ENCODE data around the gene GPC1. TPM values are rescaled to one million over a fixed set of nuclear protein-coding genes. Genes with fewer than 3 reads are reported as not detected.

The GPC1 gene
- total and polyA plus RNA-seq, 10 of the 15 experiments (the other 5 are each of a cell fraction or from before 2014, with no cell fraction given): 0.06 to 0.77 (median 0.23) TPM; not detected in 3

- H2AFZ ChIP-seq (ENCODE audit: control insufficient read depth, low read depth, low read length): no peak overlapping the region
- ATAC-seq: no peak
- WGBS (ENCODE audit: insufficient coverage, insufficient replicate concordance, low lambda C conversion rate, missing lambda C conversion rate): 45% methylated on average over 16 of the region's 20 CpGs
- no peak overlapping the region for H3K4me2 ChIP-seq (ENCODE audit: control insufficient read depth, insufficient read depth)
- in situ Hi-C loops (cut with MboI): no loop called here
- no peak overlapping the region for H3K9ac ChIP-seq (ENCODE audit: control insufficient read depth, insufficient read depth, low read length)
- H4K20me1 ChIP-seq (ENCODE audit: control insufficient read depth, insufficient read depth): no peaks in the 10 kb centered on the region
- ChIA-PET CTCF (interaction anchor here (0.5 kb wide), 1 partner anchor 391 kb away, joined by 3 read pairs; no protein-coding TSS in a partner anchor), SMC1A (ENCODE audit: uncharacterized antibody, unreplicated experiment) (no interaction called here), RAD21 (ENCODE audit: unreplicated experiment) (no interaction called here), POLR2A (no interaction called here)
- no TSS peak for BruUV-seq (replicated peaks)
- H3K27ac ChIP-seq (ENCODE audit: control insufficient read depth, insufficient read depth): no peak overlapping the region
- intact Hi-C loops (cut with micrococcal nuclease; ENCODE audit: unreplicated experiment): no loop called here
- H3K4me1 ChIP-seq (ENCODE audit: control insufficient read depth, insufficient read depth, low read length): no peaks in the 10 kb centered on the region
- no peaks in the 10 kb centered on the region for H3K36me3 ChIP-seq (ENCODE audit: control insufficient read depth in 2 of 2, insufficient read depth in 2 of 2, low read length in 1 of 2)
- peaks cover 11 to 12% of the 10 kb centered on the region in 2 experiments for H3K27me3 ChIP-seq (replicated peaks in 1 of 2; ENCODE audit: control insufficient read depth in 2 of 2, insufficient read depth in 2 of 2, low read length in 1 of 2)
- H3K4me3 ChIP-seq: no peak overlapping the region
- no peak for FAIRE-seq
- DNase-seq (ENCODE audit: low read depth, low spot score): no peak
- no peaks in the 10 kb centered on the region for H3K79me2 ChIP-seq (ENCODE audit: control insufficient read depth, insufficient read depth, low read length)
- no peaks in the 10 kb centered on the region for H3K9me3 ChIP-seq (replicated peaks; ENCODE audit: control insufficient read depth, insufficient read depth, low read length)
- TF ChIP-seq SUPT20H (IDR thresholded peaks at IDR 0.05; ENCODE audit: borderline replicate concordance, control insufficient read depth, low read depth, low read length) (no peak), FOS (IDR thresholded peaks at IDR 0.05; ENCODE audit: borderline replicate concordance, extremely low read depth, insufficient read length) (no peak), POLR2AphosphoS5 (IDR thresholded peaks at IDR 0.05; ENCODE audit: low read length) (no peak), RUNX3 (IDR thresholded peaks at IDR 0.05; ENCODE audit: low read length) (no peak), PRDM15 (CRISPR knock-in tag; IDR thresholded peaks at IDR 0.05) (no peak), REST (IDR thresholded peaks at IDR 0.05; ENCODE audit: low read depth, low read length) (no peak), TCF7 (IDR thresholded peaks at IDR 0.05; ENCODE audit: borderline replicate concordance) (no peak), MYB (IDR thresholded peaks at IDR 0.05; ENCODE audit: borderline replicate concordance, low read depth, low read length) (no peak), NFYB (IDR thresholded peaks at IDR 0.05; ENCODE audit: insufficient read depth, low read depth, low read length) (no peak), WRNIP1 (IDR thresholded peaks at IDR 0.05; ENCODE audit: borderline replicate concordance, low read depth, low read length) (no peak)
- TF ChIP-seq, protein P1, sequence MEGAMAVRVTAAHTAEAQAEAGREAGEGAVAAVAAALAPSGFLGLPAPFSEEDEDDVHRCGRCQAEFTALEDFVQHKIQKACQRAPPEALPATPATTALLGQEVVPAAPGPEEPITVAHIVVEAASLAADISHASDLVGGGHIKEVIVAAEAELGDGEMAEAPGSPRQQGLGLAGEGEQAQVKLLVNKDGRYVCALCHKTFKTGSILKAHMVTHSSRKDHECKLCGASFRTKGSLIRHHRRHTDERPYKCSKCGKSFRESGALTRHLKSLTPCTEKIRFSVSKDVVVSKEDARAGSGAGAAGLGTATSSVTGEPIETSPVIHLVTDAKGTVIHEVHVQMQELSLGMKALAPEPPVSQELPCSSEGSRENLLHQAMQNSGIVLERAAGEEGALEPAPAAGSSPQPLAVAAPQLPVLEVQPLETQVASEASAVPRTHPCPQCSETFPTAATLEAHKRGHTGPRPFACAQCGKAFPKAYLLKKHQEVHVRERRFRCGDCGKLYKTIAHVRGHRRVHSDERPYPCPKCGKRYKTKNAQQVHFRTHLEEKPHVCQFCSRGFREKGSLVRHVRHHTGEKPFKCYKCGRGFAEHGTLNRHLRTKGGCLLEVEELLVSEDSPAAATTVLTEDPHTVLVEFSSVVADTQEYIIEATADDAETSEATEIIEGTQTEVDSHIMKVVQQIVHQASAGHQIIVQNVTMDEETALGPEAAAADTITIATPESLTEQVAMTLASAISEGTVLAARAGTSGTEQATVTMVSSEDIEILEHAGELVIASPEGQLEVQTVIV (IDR thresholded peaks at IDR 0.05; ENCODE audit: borderline replicate concordance, partially characterized antibody): no peak
- TF ChIP-seq, protein P2, sequence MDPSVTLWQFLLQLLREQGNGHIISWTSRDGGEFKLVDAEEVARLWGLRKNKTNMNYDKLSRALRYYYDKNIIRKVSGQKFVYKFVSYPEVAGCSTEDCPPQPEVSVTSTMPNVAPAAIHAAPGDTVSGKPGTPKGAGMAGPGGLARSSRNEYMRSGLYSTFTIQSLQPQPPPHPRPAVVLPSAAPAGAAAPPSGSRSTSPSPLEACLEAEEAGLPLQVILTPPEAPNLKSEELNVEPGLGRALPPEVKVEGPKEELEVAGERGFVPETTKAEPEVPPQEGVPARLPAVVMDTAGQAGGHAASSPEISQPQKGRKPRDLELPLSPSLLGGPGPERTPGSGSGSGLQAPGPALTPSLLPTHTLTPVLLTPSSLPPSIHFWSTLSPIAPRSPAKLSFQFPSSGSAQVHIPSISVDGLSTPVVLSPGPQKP (IDR thresholded peaks at IDR 0.05; ENCODE audit: low read depth, low read length): no peak
Observed at GRCh38 chr2:240451791-240452461, 16.5 kb downstream of the GPC1 start.
